SK-N-SH (cell line): Measurements from ENCODE around the gene BCR. TPM values are rescaled to one million over a fixed set of nuclear protein-coding genes. Genes with fewer than 3 reads are reported as not detected.

ENCODE experiments used
- CTCF ChIA-PET: fragments of 300-600, 350-600 bp; formaldehyde crosslinking; extraction: SDS; loops from one replicate; lab custom pipeline; 2021; lab: Yijun Ruan, JAX
- POLR2A ChIA-PET: fragments of 350-600 bp; sonication (Branson Sonifier 250); formaldehyde crosslinking; extraction: SDS; loops from one replicate; lab custom pipeline; 2020; ENCODE audit warnings: antibody characterized with exemption, inconsistent platforms; lab: Yijun Ruan, JAX
- DNase-seq: peaks from one replicate; pipeline ENCODE4 v3.0.0; 2012
- H2AFZ ChIP-seq: fragments of 200-600 bp; sonication (generic); 2 replicates; pipeline ENCODE4 v1.8.1; 2016; ENCODE audit warnings: antibody characterized with exemption, mild to moderate bottlenecking, low read depth
- H3F3A ChIP-seq: fragments of 200-600 bp; sonication (generic); replicated peaks from 2 replicates; pipeline ENCODE3; 2016; ENCODE audit warnings: antibody characterized with exemption, mild to moderate bottlenecking; ENCODE audit not compliant: insufficient read depth
- H3K27ac ChIP-seq, 2 experiments: fragments of 200-500 bp in 1 of 2; fragments of 200-600 bp in 1 of 2; sonication (Bioruptor generic) in 1 of 2; sonication (generic), shearing (Covaris generic) in 1 of 2; 2 replicates each; pipeline versions ENCODE4 v1.5.1 to v1.6.1; 2014 to 2016; ENCODE audit warnings: low read depth in 2 of 2, inconsistent platforms in 1 of 2, low read length in 1 of 2, mild to moderate bottlenecking in 1 of 2, mixed read lengths in 1 of 2
- H3K27me3 ChIP-seq: fragments of 200-600 bp; sonication (generic), shearing (Covaris generic); 2 replicates; pipeline ENCODE4 v1.6.1; 2016; ENCODE audit warnings: mixed run types; ENCODE audit not compliant: insufficient read depth
- H3K36me3 ChIP-seq, 2 experiments: fragments of 200-500 bp in 1 of 2; fragments of 200-600 bp in 1 of 2; sonication (Bioruptor generic) in 1 of 2; sonication (generic) in 1 of 2; replicated peaks in 1 of 2; 2 replicates each; pipeline versions ENCODE3 to v1.5.1; 2014 to 2016; ENCODE audit warnings: low read length in 1 of 2, mild to moderate bottlenecking in 1 of 2; ENCODE audit not compliant: insufficient read depth in 2 of 2, control insufficient read depth in 1 of 2
- H3K4me1 ChIP-seq, 2 experiments: fragments of 200-500 bp in 1 of 2; fragments of 200-600 bp in 1 of 2; sonication (Bioruptor generic) in 1 of 2; sonication (generic), shearing (Covaris generic) in 1 of 2; 2 replicates each; pipeline versions ENCODE4 v1.5.1 to v1.6.1; 2014 to 2016; ENCODE audit warnings: low read depth in 1 of 2, low read length in 1 of 2, mixed run types in 1 of 2; ENCODE audit not compliant: insufficient read depth in 2 of 2, control insufficient read depth in 1 of 2
- H3K4me2 ChIP-seq: fragments of 200-600 bp; sonication (generic), shearing (Covaris generic); 2 replicates; pipeline ENCODE4 v1.6.1; 2017; ENCODE audit warnings: mixed run types
- H3K4me3 ChIP-seq, 2 experiments: fragments of 200-500 bp in 1 of 2; fragments of 200-600 bp in 1 of 2; sonication (Bioruptor generic) in 1 of 2; sonication (generic), shearing (Covaris generic) in 1 of 2; 2 replicates each; pipeline versions ENCODE4 v1.5.1 to v1.8.1; 2014 to 2016; ENCODE audit warnings: low read depth in 2 of 2, inconsistent platforms in 1 of 2, low read length in 1 of 2, mild to moderate bottlenecking in 1 of 2, mixed read lengths in 1 of 2, moderate library complexity in 1 of 2
- H3K79me2 ChIP-seq: fragments of 200-600 bp; sonication (generic); 2 replicates; pipeline ENCODE4 v1.8.1; 2017; ENCODE audit warnings: mild to moderate bottlenecking; ENCODE audit not compliant: insufficient read depth
- H3K9ac ChIP-seq: fragments of 200-600 bp; sonication (generic); 2 replicates; pipeline ENCODE4 v1.6.1; 2017; ENCODE audit warnings: mixed run types
- H3K9me2 ChIP-seq: fragments of 200-600 bp; sonication (generic); 2 replicates; pipeline ENCODE4 v1.6.1; 2017; ENCODE audit warnings: mixed run types
- H3K9me3 ChIP-seq: fragments of 200-600 bp; sonication (generic); 2 replicates; pipeline ENCODE4 v1.6.1; 2017; ENCODE audit warnings: mixed run types, mild to moderate bottlenecking, moderate library complexity
- H4K20me1 ChIP-seq: fragments of 200-600 bp; sonication (generic); 2 replicates; pipeline ENCODE4 v1.6.1; 2017; ENCODE audit warnings: mild to moderate bottlenecking, mixed run types; ENCODE audit not compliant: insufficient read depth
- CHD2 ChIP-seq: fragments of 150-350 bp; IDR thresholded peaks from 2 replicates; pipeline ENCODE4 v1.6.1; 2018; ENCODE audit warnings: low read length; ENCODE audit not compliant: partially characterized antibody
- CTCF ChIP-seq: fragments of 200-600 bp; sonication (generic); IDR thresholded peaks from 2 replicates; pipeline ENCODE4 v1.6.1; 2017; ENCODE audit warnings: antibody characterized with exemption, mild to moderate bottlenecking, moderate library complexity
- EZH2phosphoT487 ChIP-seq: fragments of 200-600 bp; sonication (generic); IDR thresholded peaks from 2 replicates; pipeline ENCODE4 v1.6.1; 2017; ENCODE audit warnings: low read depth, mixed run types, mild to moderate bottlenecking, antibody characterized with exemption, moderate library complexity, borderline replicate concordance
- GATA2 ChIP-seq: sonication (generic); formaldehyde crosslinking; IDR thresholded peaks from 2 replicates; pipeline ENCODE4 v1.5.0; 2020; ENCODE audit warnings: mild to moderate bottlenecking, missing genetic modification reagents
- JUND ChIP-seq: IDR thresholded peaks from 2 replicates; pipeline ENCODE4 v1.4.0; 2012
- MAX ChIP-seq: IDR thresholded peaks from 2 replicates; pipeline ENCODE4 v1.4.0; 2012; ENCODE audit warnings: low read depth
- MEF2A ChIP-seq: IDR thresholded peaks from 2 replicates; pipeline ENCODE4 v1.4.0; 2012; ENCODE audit warnings: low read depth, borderline replicate concordance
- MXI1 ChIP-seq: IDR thresholded peaks from 2 replicates; pipeline ENCODE4 v1.6.1; 2012; ENCODE audit warnings: mild to moderate bottlenecking, low read depth, low read length, improper control_type of control experiment
- NRF1 ChIP-seq: IDR thresholded peaks from 2 replicates; pipeline ENCODE4 v1.6.1; 2012; ENCODE audit warnings: low read depth, mild to moderate bottlenecking, low read length
- PBX3 ChIP-seq: IDR thresholded peaks from 2 replicates; pipeline ENCODE4; 2012
- POLR2AphosphoS5 ChIP-seq: IDR thresholded peaks from 2 replicates; pipeline ENCODE4 v1.6.1; 2012; ENCODE audit warnings: low read depth, low read length
- RCOR1 ChIP-seq: fragments of 150-350 bp; IDR thresholded peaks from 2 replicates; pipeline ENCODE4 v1.6.1; 2017; ENCODE audit warnings: antibody characterized with exemption, low read length
- RFX5 ChIP-seq: IDR thresholded peaks from 2 replicates; pipeline ENCODE4 v1.6.1; 2012; ENCODE audit warnings: mild to moderate bottlenecking, improper control_type of control experiment, low read length
- SIN3A ChIP-seq: IDR thresholded peaks from 2 replicates; pipeline ENCODE4 v1.6.1; 2012; ENCODE audit warnings: low read depth, mild to moderate bottlenecking, low read length, moderate library complexity, borderline replicate concordance
- SMC3 ChIP-seq: IDR thresholded peaks from 2 replicates; pipeline ENCODE4 v1.6.1; 2012; ENCODE audit warnings: low read depth, low read length, improper control_type of control experiment
- TCF12 ChIP-seq: IDR thresholded peaks from 2 replicates; pipeline ENCODE4 v1.4.0; 2012
- TEAD4 ChIP-seq: IDR thresholded peaks from 2 replicates; pipeline ENCODE4 v1.4.0; 2012; ENCODE audit warnings: mild to moderate bottlenecking, borderline replicate concordance; ENCODE audit not compliant: insufficient read depth
- USF2 ChIP-seq: fragments of 150-350 bp; IDR thresholded peaks from 2 replicates; pipeline ENCODE4 v1.6.1; 2017; ENCODE audit warnings: antibody characterized with exemption, low read length, low read depth, borderline replicate concordance
- WGBS: methylation state at CpG from one replicate; pipeline ENCODE4 v1.1.6; 2017; ENCODE audit warnings: low lambda C conversion rate; 5-methylcytosine and 5-hydroxymethylcytosine counted together
- polyA plus RNA-seq, 3 experiments: library from polyadenylated mRNA; depleted of rRNA; stranded (reverse); fragments of >200 nt; gene quantifications; 2 replicates each; pipeline ENCODE4 v1.2.3, GENCODE V29; 2012
- TF ChIP-seq, protein P1 (sequence below): IDR thresholded peaks from 2 replicates; pipeline ENCODE4 v1.4.0; 2012; ENCODE audit warnings: low read depth, borderline replicate concordance

BCR gene
- polyA plus RNA-seq, 1 of the 3 experiments (the other 2 are of a cell fraction), result 50.9 TPM

GRCh38 chr22:23233752-23234408, 53.6 kb downstream of the BCR start:
- H3K79me2 ChIP-seq, result peaks cover 80% of the 10 kb centered on the region
- H3K27me3 ChIP-seq, result no peaks in the 10 kb centered on the region
- H3K9me2 ChIP-seq, result no peaks in the 10 kb centered on the region
- H3K4me2 ChIP-seq, result no peak overlapping the region
- ChIA-PET CTCF (interaction anchor here (1.0 to 2.1 kb wide), 6 partner anchors 15 to 56 kb away, joined by 3 to 7 read pairs (median 4); no protein-coding TSS in a partner anchor), POLR2A (no interaction called here)
- H3K27ac ChIP-seq, result peak overlapping the region in 1 of 2 experiments; percentile 45; a peak in 2 of 4 replicates
- DNase-seq, result peak; percentile 69
- 0 out of 2 replicates have a peak, but pooled peaks cover 5% of the 10 kb centered on the region for H3K9me3 ChIP-seq
- WGBS, result 75% methylated on average over 4 of the region's 10 CpGs
- no peak overlapping the region for H2AFZ ChIP-seq
- TF ChIP-seq CHD2 (peak; percentile 21), EZH2phosphoT487 (no peak), CTCF (no peak), JUND (no peak), GATA2 (CRISPR knock-in tag) (0 out of 2 replicates have a peak, but pooled peaks have one; percentile 6), USF2 (no peak), TCF12 (0 out of 2 replicates have a peak, but pooled peaks have one; percentile 10), NRF1 (no peak), RCOR1 (0 out of 2 replicates have a peak, but pooled peaks have one; percentile 44)
- no peak overlapping the region for H3K4me3 ChIP-seq
- H3K36me3 ChIP-seq, result peaks cover 0 to 8% of the 10 kb centered on the region in 2 experiments
- H3K4me1 ChIP-seq, result peaks cover 5 to 71% of the 10 kb centered on the region in 2 experiments; a peak in 2 of 4 replicates
- no peak overlapping the region for H3K9ac ChIP-seq
- H4K20me1 ChIP-seq, result peaks cover 40% of the 10 kb centered on the region
- no peaks in the 10 kb centered on the region for H3F3A ChIP-seq

GRCh38 chr22:23234409-23235161, 54.3 kb downstream of the BCR start:
- H3K27me3 ChIP-seq, result no peaks in the 10 kb centered on the region
- H3K4me2 ChIP-seq, result no peak overlapping the region
- H3K9me2 ChIP-seq, result no peaks in the 10 kb centered on the region
- peaks cover 0 to 2% of the 10 kb centered on the region in 2 experiments for H3K36me3 ChIP-seq
- no peaks in the 10 kb centered on the region for H3F3A ChIP-seq
- 97% methylated on average over 9 of the region's 19 CpGs for WGBS
- peaks cover 76% of the 10 kb centered on the region for H3K79me2 ChIP-seq
- H3K4me3 ChIP-seq, result no peak overlapping the region
- POLR2A ChIA-PET, result no interaction called here
- no peaks in the 10 kb centered on the region for H3K9me3 ChIP-seq
- DNase-seq, result no peak
- H4K20me1 ChIP-seq, result peaks cover 40% of the 10 kb centered on the region
- H3K9ac ChIP-seq, result no peak overlapping the region
- H2AFZ ChIP-seq, result no peak overlapping the region
- CTCF ChIA-PET, result interaction anchor here (1.0 to 2.1 kb wide), 4 partner anchors 14 to 56 kb away, joined by 3 to 7 read pairs (median 4); no protein-coding TSS in a partner anchor
- H3K4me1 ChIP-seq, result peaks cover 5 to 71% of the 10 kb centered on the region in 2 experiments; a peak in 2 of 4 replicates
- H3K27ac ChIP-seq, result peak overlapping the region in 1 of 2 experiments; percentile 45; a peak in 2 of 4 replicates
- TF ChIP-seq TEAD4 (no peak), SMC3 (no peak), MXI1 (no peak), RFX5 (no peak), POLR2AphosphoS5 (no peak), MAX (no peak), PBX3 (no peak), GATA2 (CRISPR knock-in tag) (no peak), NRF1 (no peak), MEF2A (no peak), SIN3A (no peak), USF2 (no peak)
- TF ChIP-seq, protein P1, sequence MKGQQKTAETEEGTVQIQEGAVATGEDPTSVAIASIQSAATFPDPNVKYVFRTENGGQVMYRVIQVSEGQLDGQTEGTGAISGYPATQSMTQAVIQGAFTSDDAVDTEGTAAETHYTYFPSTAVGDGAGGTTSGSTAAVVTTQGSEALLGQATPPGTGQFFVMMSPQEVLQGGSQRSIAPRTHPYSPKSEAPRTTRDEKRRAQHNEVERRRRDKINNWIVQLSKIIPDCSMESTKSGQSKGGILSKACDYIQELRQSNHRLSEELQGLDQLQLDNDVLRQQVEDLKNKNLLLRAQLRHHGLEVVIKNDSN, result no peak
